DOHH2 (cell line): Measurements from ENCODE around the gene LIMD2.
A peak's percentile ranks its signal among the peaks of the same experiment; 100 is the strongest.

Source experiments
- H3F3A ChIP-seq: fragments of 200-600 bp; sonication (generic), shearing (Covaris generic); 2 replicates; pipeline ENCODE4 v1.6.0; 2016; ENCODE audit warnings: antibody characterized with exemption, mild to moderate bottlenecking; ENCODE audit not compliant: control insufficient read depth, insufficient read depth
- H3K27ac ChIP-seq: fragments of 200-600 bp; sonication (generic); 2 replicates; pipeline ENCODE4 v1.5.1; 2014; ENCODE audit warnings: low read depth, mild to moderate bottlenecking, low read length, moderate library complexity
- H3K27me3 ChIP-seq: fragments of 200-600 bp; sonication (generic); 2 replicates; pipeline ENCODE4 v1.6.1; 2014; ENCODE audit warnings: mild to moderate bottlenecking, low read length, mixed read lengths; ENCODE audit not compliant: control insufficient read depth
- H3K36me3 ChIP-seq: fragments of 200-600 bp; sonication (generic); 2 replicates; pipeline ENCODE4 v1.6.1; 2014; ENCODE audit warnings: mild to moderate bottlenecking, low read length, moderate library complexity, mixed read lengths; ENCODE audit not compliant: control insufficient read depth
- H3K4me1 ChIP-seq: fragments of 200-600 bp; sonication (generic); 2 replicates; pipeline ENCODE4 v1.6.1; 2014; ENCODE audit warnings: mild to moderate bottlenecking, low read length, mixed read lengths; ENCODE audit not compliant: control insufficient read depth
- H3K4me2 ChIP-seq: fragments of 200-600 bp; sonication (generic); 2 replicates; pipeline ENCODE4 v1.6.0; 2014; ENCODE audit warnings: mild to moderate bottlenecking, low read length, moderate library complexity
- H3K4me3 ChIP-seq: fragments of 200-600 bp; sonication (generic); 2 replicates; pipeline ENCODE4 v1.5.1; 2014; ENCODE audit warnings: mild to moderate bottlenecking, low read length, mixed read lengths
- H3K79me2 ChIP-seq: fragments of 200-600 bp; sonication (generic); 2 replicates; pipeline ENCODE4 v1.6.1; 2014; ENCODE audit warnings: mild to moderate bottlenecking, low read length, mixed read lengths; ENCODE audit not compliant: control insufficient read depth
- H3K9me2 ChIP-seq: fragments of 200-600 bp; sonication (generic); replicated peaks from 2 replicates; pipeline ENCODE4 v1.6.1; 2014; ENCODE audit warnings: mild to moderate bottlenecking, low read length, mixed read lengths; ENCODE audit not compliant: control insufficient read depth
- H3K9me3 ChIP-seq: fragments of 200-600 bp; sonication (generic); 2 replicates; pipeline ENCODE4 v1.6.1; 2014; ENCODE audit warnings: antibody characterized with exemption, low read length, mixed read lengths; ENCODE audit not compliant: control insufficient read depth, insufficient read depth
- H4K20me1 ChIP-seq: fragments of 200-600 bp; sonication (generic); 2 replicates; pipeline ENCODE4 v1.6.0; 2014; ENCODE audit warnings: low read depth, mild to moderate bottlenecking, antibody characterized with exemption, low read length, moderate library complexity; ENCODE audit not compliant: control insufficient read depth, insufficient read depth
- CTCF ChIP-seq: fragments of 200-600 bp; sonication (generic); IDR thresholded peaks from one replicate; pipeline ENCODE4 v1.5.1; 2014; ENCODE audit warnings: antibody characterized with exemption, mild to moderate bottlenecking, low read depth, low read length; ENCODE audit not compliant: poor library complexity, severe bottlenecking
- EZH2phosphoT487 ChIP-seq: fragments of 200-600 bp; sonication (generic); IDR thresholded peaks from 2 replicates; pipeline ENCODE4 v1.6.1; 2017; ENCODE audit warnings: borderline replicate concordance, mild to moderate bottlenecking, antibody characterized with exemption, low read length, moderate library complexity, mixed read lengths

The LIMD2 gene

GRCh38 chr17:63681530-63681929 is 18.4 kb downstream of the LIMD2 start:
- no peaks in the 10 kb centered on the region for H3K27me3 ChIP-seq
- H3K4me1 ChIP-seq = no peaks in the 10 kb centered on the region
- H3F3A ChIP-seq = no peaks in the 10 kb centered on the region
- H3K79me2 ChIP-seq = no peaks in the 10 kb centered on the region
- H3K4me2 ChIP-seq = no peak overlapping the region
- no peaks in the 10 kb centered on the region for H3K9me2 ChIP-seq
- no peak overlapping the region for H3K27ac ChIP-seq
- no peaks in the 10 kb centered on the region for H3K9me3 ChIP-seq
- H4K20me1 ChIP-seq = no peaks in the 10 kb centered on the region
- H3K36me3 ChIP-seq = peaks cover 47% of the 10 kb centered on the region
- no peak overlapping the region for H3K4me3 ChIP-seq
- TF ChIP-seq CTCF (no peak), EZH2phosphoT487 (no peak)

- Histone ChIP-seq H3K36me3 (peaks cover 45% of the 10 kb centered on the region), H3K9me3 (no peaks in the 10 kb centered on the region), H3K4me1 (no peaks in the 10 kb centered on the region), H4K20me1 (no peaks in the 10 kb centered on the region), H3K27ac (no peak overlapping the region), H3F3A (no peaks in the 10 kb centered on the region), H3K4me3 (no peak overlapping the region), H3K4me2 (no peak overlapping the region), H3K9me2 (no peaks in the 10 kb centered on the region), H3K79me2 (no peaks in the 10 kb centered on the region), H3K27me3 (no peaks in the 10 kb centered on the region)
- TF ChIP-seq CTCF (no peak), EZH2phosphoT487 (no peak)
These were observed 19.2 kb downstream of the LIMD2 start for GRCh38 chr17:63680700-63681099.

- TF ChIP-seq EZH2phosphoT487 (no peak), CTCF (peak; percentile 25)
These were observed 20.7 kb downstream of the LIMD2 start for GRCh38 chr17:63679214-63679613.

GRCh38 chr17:63676584-63676983 is 23.3 kb downstream of the LIMD2 start:
- Histone ChIP-seq H3K79me2 (no peaks in the 10 kb centered on the region), H3K4me3 (no peak overlapping the region), H3K9me2 (no peaks in the 10 kb centered on the region), H3K4me2 (no peak overlapping the region), H3K9me3 (no peaks in the 10 kb centered on the region), H3K27me3 (no peaks in the 10 kb centered on the region), H3F3A (no peaks in the 10 kb centered on the region), H3K36me3 (peaks cover 20% of the 10 kb centered on the region), H4K20me1 (no peaks in the 10 kb centered on the region), H3K27ac (no peak overlapping the region), H3K4me1 (no peaks in the 10 kb centered on the region)
- no peak for TF ChIP-seq EZH2phosphoT487
- no peak for TF ChIP-seq CTCF

More at GRCh38 chr17:63679214-63679613, 20.7 kb downstream of the LIMD2 start:
- Histone ChIP-seq H3F3A (no peaks in the 10 kb centered on the region), H3K27me3 (no peaks in the 10 kb centered on the region), H3K27ac (no peak overlapping the region), H3K36me3 (peaks cover 35% of the 10 kb centered on the region), H3K9me3 (no peaks in the 10 kb centered on the region), H4K20me1 (no peaks in the 10 kb centered on the region), H3K4me1 (no peaks in the 10 kb centered on the region), H3K79me2 (no peaks in the 10 kb centered on the region), H3K4me2 (no peak overlapping the region), H3K4me3 (no peak overlapping the region), H3K9me2 (no peaks in the 10 kb centered on the region)
